ENCODE measurements around the gene CLDN1. TPM values are rescaled to one million over a fixed set of nuclear protein-coding genes. Genes with fewer than 3 reads are reported as not detected.

The CLDN1 gene
- total RNA-seq, 1 donor from 2014 or later, result 169 TPM

GRCh38 chr3:190362258-190362657 is 40.0 kb upstream of the CLDN1 start:
- TF ChIP-seq, protein P1, sequence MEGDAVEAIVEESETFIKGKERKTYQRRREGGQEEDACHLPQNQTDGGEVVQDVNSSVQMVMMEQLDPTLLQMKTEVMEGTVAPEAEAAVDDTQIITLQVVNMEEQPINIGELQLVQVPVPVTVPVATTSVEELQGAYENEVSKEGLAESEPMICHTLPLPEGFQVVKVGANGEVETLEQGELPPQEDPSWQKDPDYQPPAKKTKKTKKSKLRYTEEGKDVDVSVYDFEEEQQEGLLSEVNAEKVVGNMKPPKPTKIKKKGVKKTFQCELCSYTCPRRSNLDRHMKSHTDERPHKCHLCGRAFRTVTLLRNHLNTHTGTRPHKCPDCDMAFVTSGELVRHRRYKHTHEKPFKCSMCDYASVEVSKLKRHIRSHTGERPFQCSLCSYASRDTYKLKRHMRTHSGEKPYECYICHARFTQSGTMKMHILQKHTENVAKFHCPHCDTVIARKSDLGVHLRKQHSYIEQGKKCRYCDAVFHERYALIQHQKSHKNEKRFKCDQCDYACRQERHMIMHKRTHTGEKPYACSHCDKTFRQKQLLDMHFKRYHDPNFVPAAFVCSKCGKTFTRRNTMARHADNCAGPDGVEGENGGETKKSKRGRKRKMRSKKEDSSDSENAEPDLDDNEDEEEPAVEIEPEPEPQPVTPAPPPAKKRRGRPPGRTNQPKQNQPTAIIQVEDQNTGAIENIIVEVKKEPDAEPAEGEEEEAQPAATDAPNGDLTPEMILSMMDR (conservative IDR thresholded peaks at IDR 0.05; ENCODE audit: low read depth, low read length), result no peak
- H3K4me3 ChIP-seq (ENCODE audit: low read depth, low read length), result no peak overlapping the region
- no peak for DNase-seq (ENCODE audit: low read depth)

DNA sequence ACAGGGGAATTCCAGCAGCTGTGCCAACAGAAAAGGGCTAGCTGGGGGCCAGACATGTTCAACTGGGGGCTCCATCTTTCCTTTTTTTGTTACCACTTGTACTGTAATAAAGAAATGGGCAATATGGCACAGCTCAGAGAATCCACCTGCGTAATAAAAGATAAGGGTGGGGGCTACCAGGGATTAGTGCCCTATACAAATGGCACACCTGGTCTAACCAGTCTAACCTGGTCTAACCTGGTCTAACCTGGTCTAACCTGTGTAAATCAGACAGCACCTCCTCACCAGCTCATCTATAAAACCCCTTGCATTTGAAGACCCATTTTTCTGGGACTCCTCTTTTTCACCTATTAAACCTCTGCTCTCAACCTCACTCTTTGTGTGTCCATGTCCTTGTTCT is 39.5 kb upstream of the CLDN1 start:
- TF ChIP-seq, protein P1 (conservative IDR thresholded peaks at IDR 0.05; ENCODE audit: low read depth, low read length), result no peak
- no peak overlapping the region for H3K4me3 ChIP-seq (ENCODE audit: low read depth, low read length)
- no peak for DNase-seq (ENCODE audit: low read depth)

- TF ChIP-seq, protein P1 (conservative IDR thresholded peaks at IDR 0.05; ENCODE audit: low read depth, low read length), result no peak
- DNase-seq (ENCODE audit: low read depth), result no peak
- no peak overlapping the region for H3K4me3 ChIP-seq (ENCODE audit: low read depth, low read length)
Observed at GRCh38 chr3:190360228-190360627, 38.0 kb upstream of the CLDN1 start.

DNA sequence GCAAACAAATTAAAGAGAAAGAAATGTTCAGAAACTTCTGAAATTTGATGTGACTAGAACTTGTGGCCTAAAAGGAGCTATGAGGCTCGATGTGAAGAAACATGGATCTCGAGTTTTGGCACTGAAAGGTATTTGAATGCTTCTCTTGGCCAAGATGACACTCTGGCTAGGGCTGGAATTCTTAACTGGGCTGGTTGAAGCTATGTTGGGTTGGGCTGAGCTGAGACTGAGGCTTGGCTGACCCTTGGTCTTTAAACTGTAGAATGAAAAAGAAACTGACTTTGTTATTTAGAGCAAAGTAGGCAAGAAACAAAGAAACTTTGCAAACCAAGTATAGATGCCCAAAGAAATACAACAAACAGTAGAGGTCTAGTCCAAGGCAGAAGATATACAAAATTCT is 37.6 kb upstream of the CLDN1 start:
- H3K4me3 ChIP-seq (ENCODE audit: low read depth, low read length), result no peak overlapping the region
- no peak for DNase-seq (ENCODE audit: low read depth)
- TF ChIP-seq, protein P1 (conservative IDR thresholded peaks at IDR 0.05; ENCODE audit: low read depth, low read length), result no peak

DNA sequence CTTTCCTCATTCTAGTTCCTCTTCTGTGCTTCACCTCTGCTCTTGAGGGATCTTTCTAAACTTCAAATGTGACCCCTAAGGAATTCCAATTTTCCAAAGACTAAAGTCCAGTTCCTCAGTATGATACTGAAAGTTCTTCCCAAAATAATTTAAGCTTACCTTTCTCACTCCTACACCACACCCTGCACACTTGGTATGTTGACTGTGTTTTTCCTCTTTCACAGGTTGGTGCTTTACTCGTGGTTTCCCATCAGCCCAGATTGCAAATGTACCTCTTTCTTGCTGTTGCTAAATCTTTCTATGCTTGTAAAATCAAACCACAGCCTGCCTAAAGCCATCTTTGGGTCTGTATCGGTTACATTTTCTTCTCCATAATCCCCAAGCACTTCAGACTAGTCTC is 35.2 kb upstream of the CLDN1 start:
- H3K4me3 ChIP-seq (ENCODE audit: low read depth, low read length), result no peak overlapping the region
- TF ChIP-seq, protein P1 (conservative IDR thresholded peaks at IDR 0.05; ENCODE audit: low read depth, low read length), result no peak
- DNase-seq (ENCODE audit: low read depth), result no peak

GRCh38 chr3:190356246-190356645 is 34.0 kb upstream of the CLDN1 start:
- H3K4me3 ChIP-seq (ENCODE audit: low read depth, low read length), result no peak overlapping the region
- TF ChIP-seq, protein P1 (conservative IDR thresholded peaks at IDR 0.05; ENCODE audit: low read depth, low read length), result no peak
- no peak for DNase-seq (ENCODE audit: low read depth)

- no peak for DNase-seq (ENCODE audit: low read depth)
- TF ChIP-seq, protein P1 (conservative IDR thresholded peaks at IDR 0.05; ENCODE audit: low read depth, low read length), result no peak
- no peak overlapping the region for H3K4me3 ChIP-seq (ENCODE audit: low read depth, low read length)
Observed at GRCh38 chr3:190352861-190353457, 30.7 kb upstream of the CLDN1 start.

Measured in epithelial cell of proximal tubule (primary cell).